Measurements from ENCODE around the gene ZDHHC17.

The ZDHHC17 gene

DNA sequence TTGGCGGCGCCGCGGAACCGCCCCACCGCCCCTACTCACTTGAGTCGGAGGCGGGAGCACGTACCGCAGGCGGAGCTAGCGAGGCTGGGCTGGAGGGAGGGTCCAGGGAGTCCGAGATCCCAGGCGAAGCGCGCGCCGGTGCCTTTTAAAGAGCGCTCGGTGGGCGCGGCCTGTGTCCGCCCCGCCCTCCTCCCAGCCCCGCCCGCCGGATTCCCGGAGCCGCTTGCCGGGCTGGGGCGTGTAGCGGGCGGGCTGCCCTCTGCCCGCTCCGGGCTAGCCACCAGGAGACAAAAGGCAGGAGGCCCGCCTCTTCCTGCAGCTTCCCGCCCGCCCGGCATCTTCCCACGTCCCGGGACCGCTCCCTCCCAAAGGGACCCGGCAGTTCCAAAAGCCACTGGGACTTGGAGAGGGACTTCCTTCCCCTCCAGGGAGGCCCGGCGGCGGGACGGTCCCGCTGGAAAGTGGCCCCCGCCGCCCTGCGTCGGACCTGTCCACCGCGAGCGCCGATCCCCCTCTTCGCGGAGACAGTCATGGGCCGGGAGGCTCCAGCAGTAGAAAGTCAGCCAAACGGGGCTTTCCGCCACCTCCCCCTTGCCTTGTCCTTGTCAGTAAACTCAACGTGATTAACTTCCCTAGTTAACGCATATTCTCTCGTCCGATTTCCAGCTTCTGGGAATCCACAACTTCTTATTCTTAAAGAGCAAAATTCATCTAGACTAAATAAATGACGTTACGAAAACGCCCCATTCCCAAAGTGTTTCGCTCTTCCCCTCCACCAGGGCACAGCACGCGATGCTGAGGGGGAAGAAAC is 115.2 kb downstream of the ZDHHC17 start, which contains the start of gene CSRP2:
TSS of gene CSRP2 (minus strand) at position 121 of the 811 bp plus-strand sequence. CDS start 12,759 bp downstream, outside the sequence.
- Histone ChIP-seq H3K9me3 (ENCODE audit: control insufficient read depth in 1 of 2, low read length in 2 of 2) (peaks cover 0 to 4% of the 10 kb centered on the region in 2 donors), H3K27ac (ENCODE audit: low read length) (peak within 1 kb of the TSS; percentile 82), H3K4me3 (ENCODE audit: low read depth in 1 of 2, low read length in 2 of 2) (peak within 1 kb of the TSS; percentile 78 to 80), H3K36me3 (ENCODE audit: control insufficient read depth in 1 of 2, insufficient read depth in 2 of 2, low read length in 2 of 2) (no peaks in the 10 kb centered on the region), H3K27me3 (ENCODE audit: low read depth, low read length) (no peaks in the 10 kb centered on the region), H3K4me1 (ENCODE audit: control insufficient read depth in 1 of 2, insufficient read depth in 2 of 2, low read length in 2 of 2) (no peaks in the 10 kb centered on the region)

DNA sequence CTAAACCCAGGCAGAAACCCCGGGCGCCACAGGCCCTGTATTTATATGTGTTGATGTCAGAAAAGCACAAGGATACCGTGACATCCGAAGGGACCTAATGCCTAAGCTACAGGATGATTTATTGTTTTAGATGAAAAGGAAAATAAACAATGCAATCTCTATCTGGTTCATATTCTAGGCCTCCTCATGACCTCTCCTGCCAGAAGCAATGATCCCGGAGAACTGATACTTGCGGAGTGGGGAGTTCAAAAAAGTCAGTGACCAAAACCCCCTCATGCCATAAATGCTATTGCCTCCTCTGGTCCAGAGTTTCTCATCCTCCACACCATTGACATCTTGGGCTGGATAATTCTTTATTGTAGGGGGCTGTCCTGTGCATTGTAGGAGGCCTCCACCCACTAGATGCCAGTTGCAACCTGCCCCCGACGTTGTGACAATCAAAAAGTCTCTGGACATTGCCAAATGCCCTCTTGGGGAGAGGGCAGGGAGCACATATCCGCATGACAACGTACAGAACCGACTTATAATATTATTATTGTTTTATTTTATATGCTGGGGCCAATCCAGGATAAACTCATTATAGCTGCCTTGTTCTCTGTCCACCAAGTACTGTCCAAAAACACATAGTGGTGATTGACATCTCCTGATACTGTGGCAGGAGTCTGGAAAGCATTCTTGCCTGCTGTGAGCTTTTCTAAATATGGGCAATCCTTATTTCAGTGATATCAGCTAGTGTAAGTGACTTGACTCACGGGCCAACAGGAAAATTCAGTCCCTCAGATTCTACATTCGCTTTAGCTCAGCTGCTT is 116.0 kb downstream of the ZDHHC17 start:
- no peaks in the 10 kb centered on the region for H3K27me3 ChIP-seq (ENCODE audit: low read depth, low read length)
- peak overlapping the region; percentile 78 for H3K4me3 ChIP-seq (ENCODE audit: low read depth in 1 of 2, low read length in 2 of 2)
- peaks cover 0 to 4% of the 10 kb centered on the region in 2 donors for H3K9me3 ChIP-seq (ENCODE audit: control insufficient read depth in 1 of 2, low read length in 2 of 2)
- no peaks in the 10 kb centered on the region for H3K4me1 ChIP-seq (ENCODE audit: control insufficient read depth in 1 of 2, insufficient read depth in 2 of 2, low read length in 2 of 2)
- H3K36me3 ChIP-seq (ENCODE audit: control insufficient read depth in 1 of 2, insufficient read depth in 2 of 2, low read length in 2 of 2), result no peaks in the 10 kb centered on the region
- peak overlapping the region; percentile 82 for H3K27ac ChIP-seq (ENCODE audit: low read length)

DNA sequence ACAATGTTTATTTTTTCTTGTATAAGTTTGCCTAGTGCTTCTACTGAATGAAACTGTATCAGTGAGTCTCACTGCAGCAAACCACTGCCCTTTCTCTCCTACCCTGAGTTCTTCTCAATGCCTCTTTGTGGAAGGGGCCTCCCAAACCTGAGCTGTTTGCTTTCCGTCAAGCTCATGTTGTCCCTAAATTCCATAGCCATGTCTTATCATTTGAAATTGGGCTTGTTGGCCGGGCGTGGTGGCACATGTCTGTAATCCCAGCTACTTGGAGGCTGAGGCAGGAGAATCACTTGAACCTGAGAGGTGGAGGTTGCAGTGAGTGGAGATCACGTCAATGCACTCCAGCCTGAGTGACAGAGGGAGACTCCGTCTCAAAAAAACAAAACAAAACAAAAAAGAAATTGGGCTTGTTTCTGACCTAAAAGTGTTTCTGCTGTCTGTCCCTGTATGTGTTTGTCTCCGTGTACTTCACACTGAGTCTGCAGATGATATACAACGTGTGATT is 116.7 kb downstream of the ZDHHC17 start:
- peaks cover 0 to 4% of the 10 kb centered on the region in 2 donors for H3K9me3 ChIP-seq (ENCODE audit: control insufficient read depth in 1 of 2, low read length in 2 of 2)
- no peak overlapping the region for H3K4me3 ChIP-seq (ENCODE audit: low read depth in 1 of 2, low read length in 2 of 2)
- no peaks in the 10 kb centered on the region for H3K27me3 ChIP-seq (ENCODE audit: low read depth, low read length)
- no peaks in the 10 kb centered on the region for H3K4me1 ChIP-seq (ENCODE audit: control insufficient read depth in 1 of 2, insufficient read depth in 2 of 2, low read length in 2 of 2)
- H3K27ac ChIP-seq (ENCODE audit: low read length), result no peak overlapping the region
- H3K36me3 ChIP-seq (ENCODE audit: control insufficient read depth in 1 of 2, insufficient read depth in 2 of 2, low read length in 2 of 2), result no peaks in the 10 kb centered on the region

DNA sequence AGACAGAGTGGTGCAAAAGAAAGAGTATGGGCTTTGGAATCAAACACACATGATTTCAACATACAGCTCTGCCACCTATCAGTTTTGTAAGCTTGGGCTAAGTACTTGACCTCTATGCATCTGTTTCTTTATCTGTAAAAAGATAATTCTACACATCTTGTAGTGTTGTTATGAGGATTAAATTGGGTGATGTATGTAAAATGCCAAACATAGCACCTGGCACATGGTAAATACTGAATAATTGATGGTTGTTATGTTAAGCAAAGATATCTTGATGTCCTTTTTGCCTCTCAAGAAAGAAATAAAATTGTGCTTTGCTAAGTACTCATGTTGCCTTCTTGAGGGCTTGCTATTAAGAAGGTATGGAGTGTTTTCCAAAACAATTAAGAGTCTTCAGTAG is 117.2 kb downstream of the ZDHHC17 start:
- Histone ChIP-seq H3K4me3 (ENCODE audit: low read depth in 1 of 2, low read length in 2 of 2) (no peak overlapping the region), H3K27me3 (ENCODE audit: low read depth, low read length) (no peaks in the 10 kb centered on the region), H3K36me3 (ENCODE audit: control insufficient read depth in 1 of 2, insufficient read depth in 2 of 2, low read length in 2 of 2) (no peaks in the 10 kb centered on the region), H3K27ac (ENCODE audit: low read length) (no peak overlapping the region), H3K9me3 (ENCODE audit: control insufficient read depth in 1 of 2, low read length in 2 of 2) (peaks cover 0 to 4% of the 10 kb centered on the region in 2 donors), H3K4me1 (ENCODE audit: control insufficient read depth in 1 of 2, insufficient read depth in 2 of 2, low read length in 2 of 2) (no peaks in the 10 kb centered on the region)

DNA sequence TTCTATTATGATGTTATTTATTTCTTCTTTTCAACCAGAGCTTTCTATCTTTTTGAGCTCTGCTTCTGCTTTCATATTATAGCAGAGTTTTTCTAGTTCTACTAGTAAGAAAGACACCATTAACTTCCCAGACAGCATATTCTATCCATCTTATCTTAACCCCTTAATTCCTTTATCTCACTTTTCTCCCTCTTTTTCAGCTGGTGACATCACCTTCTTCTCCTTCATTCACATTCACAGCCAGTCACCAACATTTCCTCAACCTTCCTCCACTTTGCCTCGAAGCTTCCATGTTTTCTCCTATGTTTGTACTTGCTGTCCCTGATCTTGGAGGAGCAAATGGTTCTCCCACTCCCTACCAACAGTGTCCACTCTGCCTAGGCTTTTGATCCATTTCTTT is 118.5 kb downstream of the ZDHHC17 start:
- Histone ChIP-seq H3K4me3 (ENCODE audit: low read depth in 1 of 2, low read length in 2 of 2) (no peak overlapping the region), H3K36me3 (ENCODE audit: control insufficient read depth in 1 of 2, insufficient read depth in 2 of 2, low read length in 2 of 2) (no peaks in the 10 kb centered on the region), H3K27me3 (ENCODE audit: low read depth, low read length) (no peaks in the 10 kb centered on the region), H3K4me1 (ENCODE audit: control insufficient read depth in 1 of 2, insufficient read depth in 2 of 2, low read length in 2 of 2) (no peaks in the 10 kb centered on the region), H3K27ac (ENCODE audit: low read length) (no peak overlapping the region), H3K9me3 (ENCODE audit: control insufficient read depth in 1 of 2, low read length in 2 of 2) (peaks cover 0 to 4% of the 10 kb centered on the region in 2 donors)

DNA sequence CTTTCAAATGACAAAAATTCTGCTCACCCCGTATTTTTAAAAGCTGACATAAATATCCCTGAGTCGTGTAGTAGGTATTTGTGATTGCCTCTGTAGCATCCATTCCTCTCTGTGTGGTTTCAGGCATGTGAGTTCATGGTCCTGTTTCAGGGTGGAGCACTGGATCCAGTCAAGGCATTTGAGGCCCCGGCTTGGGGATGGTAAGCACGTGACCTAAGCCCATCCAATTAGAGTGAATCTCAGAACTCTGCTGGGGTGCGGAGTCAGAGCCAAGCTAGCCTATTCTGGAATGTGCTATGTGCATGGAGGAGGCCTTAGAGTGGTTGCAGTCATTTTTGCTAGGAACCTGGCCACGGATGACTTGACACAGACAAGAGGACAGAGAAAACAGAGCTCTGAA is 119.2 kb downstream of the ZDHHC17 start:
- no peaks in the 10 kb centered on the region for H3K27me3 ChIP-seq (ENCODE audit: low read depth, low read length)

DNA sequence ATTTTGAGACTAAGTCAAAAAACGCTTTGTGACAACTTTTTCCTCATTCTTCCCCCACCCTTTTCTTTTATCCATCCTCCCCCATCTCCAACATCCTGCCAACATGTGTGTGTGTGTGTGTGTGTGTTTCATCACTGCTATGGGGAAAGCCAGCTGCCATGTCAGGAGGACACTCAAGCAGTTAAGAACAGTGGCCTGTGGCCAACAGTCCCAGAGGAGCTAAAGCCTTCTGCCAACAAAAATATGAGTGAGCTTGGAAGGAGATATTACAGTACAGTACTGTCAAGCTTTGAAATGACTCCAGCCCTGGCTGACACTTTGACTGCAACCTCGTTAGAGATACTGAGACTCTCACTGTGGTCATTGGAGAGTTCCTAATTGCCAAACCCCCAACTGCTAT is 119.9 kb downstream of the ZDHHC17 start:
- no peak overlapping the region for H3K4me3 ChIP-seq (ENCODE audit: low read depth in 1 of 2, low read length in 2 of 2)
- H3K4me1 ChIP-seq (ENCODE audit: control insufficient read depth in 1 of 2, insufficient read depth in 2 of 2, low read length in 2 of 2), result no peaks in the 10 kb centered on the region
- no peaks in the 10 kb centered on the region for H3K36me3 ChIP-seq (ENCODE audit: control insufficient read depth in 1 of 2, insufficient read depth in 2 of 2, low read length in 2 of 2)
- H3K9me3 ChIP-seq (ENCODE audit: control insufficient read depth in 1 of 2, low read length in 2 of 2), result peaks cover 0 to 4% of the 10 kb centered on the region in 2 donors
- no peak overlapping the region for H3K27ac ChIP-seq (ENCODE audit: low read length)
- H3K27me3 ChIP-seq (ENCODE audit: low read depth, low read length), result no peaks in the 10 kb centered on the region

More for the DNA sequence above, 119.2 kb downstream of the ZDHHC17 start:
- Histone ChIP-seq H3K36me3 (ENCODE audit: control insufficient read depth in 1 of 2, insufficient read depth in 2 of 2, low read length in 2 of 2) (no peaks in the 10 kb centered on the region), H3K4me3 (ENCODE audit: low read depth in 1 of 2, low read length in 2 of 2) (no peak overlapping the region), H3K4me1 (ENCODE audit: control insufficient read depth in 1 of 2, insufficient read depth in 2 of 2, low read length in 2 of 2) (no peaks in the 10 kb centered on the region), H3K27ac (ENCODE audit: low read length) (no peak overlapping the region), H3K9me3 (ENCODE audit: control insufficient read depth in 1 of 2, low read length in 2 of 2) (peaks cover 0 to 4% of the 10 kb centered on the region in 2 donors)

DNA sequence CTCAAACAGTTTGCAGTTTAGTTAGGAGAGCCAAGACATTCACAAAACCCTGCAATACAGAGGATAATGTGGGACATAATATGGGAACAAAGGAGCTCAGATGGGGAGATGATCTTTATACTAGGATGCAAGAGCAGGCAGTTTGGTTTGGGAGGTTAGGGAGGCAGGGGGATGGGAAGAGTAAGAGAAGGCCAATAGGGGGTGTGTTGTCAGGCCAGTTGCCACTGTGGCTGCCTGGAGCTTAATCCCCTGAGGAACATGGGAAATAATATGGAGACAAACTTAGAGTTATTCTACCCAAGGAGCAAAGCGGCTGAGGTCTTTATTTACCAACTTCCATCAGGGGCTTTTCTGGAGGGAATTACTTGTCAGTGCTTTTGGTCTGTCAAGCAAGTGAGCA is 124.9 kb downstream of the ZDHHC17 start:
- H3K4me1 ChIP-seq (ENCODE audit: control insufficient read depth in 1 of 2, insufficient read depth in 2 of 2, low read length in 2 of 2), result no peaks in the 10 kb centered on the region
- H3K9me3 ChIP-seq (ENCODE audit: control insufficient read depth in 1 of 2, low read length in 2 of 2), result peaks cover 0 to 1% of the 10 kb centered on the region in 2 donors
- H3K4me3 ChIP-seq (ENCODE audit: low read depth in 1 of 2, low read length in 2 of 2), result no peak overlapping the region
- H3K27me3 ChIP-seq (ENCODE audit: low read depth, low read length), result no peaks in the 10 kb centered on the region
- no peaks in the 10 kb centered on the region for H3K36me3 ChIP-seq (ENCODE audit: control insufficient read depth in 1 of 2, insufficient read depth in 2 of 2, low read length in 2 of 2)
- no peak overlapping the region for H3K27ac ChIP-seq (ENCODE audit: low read length)

DNA sequence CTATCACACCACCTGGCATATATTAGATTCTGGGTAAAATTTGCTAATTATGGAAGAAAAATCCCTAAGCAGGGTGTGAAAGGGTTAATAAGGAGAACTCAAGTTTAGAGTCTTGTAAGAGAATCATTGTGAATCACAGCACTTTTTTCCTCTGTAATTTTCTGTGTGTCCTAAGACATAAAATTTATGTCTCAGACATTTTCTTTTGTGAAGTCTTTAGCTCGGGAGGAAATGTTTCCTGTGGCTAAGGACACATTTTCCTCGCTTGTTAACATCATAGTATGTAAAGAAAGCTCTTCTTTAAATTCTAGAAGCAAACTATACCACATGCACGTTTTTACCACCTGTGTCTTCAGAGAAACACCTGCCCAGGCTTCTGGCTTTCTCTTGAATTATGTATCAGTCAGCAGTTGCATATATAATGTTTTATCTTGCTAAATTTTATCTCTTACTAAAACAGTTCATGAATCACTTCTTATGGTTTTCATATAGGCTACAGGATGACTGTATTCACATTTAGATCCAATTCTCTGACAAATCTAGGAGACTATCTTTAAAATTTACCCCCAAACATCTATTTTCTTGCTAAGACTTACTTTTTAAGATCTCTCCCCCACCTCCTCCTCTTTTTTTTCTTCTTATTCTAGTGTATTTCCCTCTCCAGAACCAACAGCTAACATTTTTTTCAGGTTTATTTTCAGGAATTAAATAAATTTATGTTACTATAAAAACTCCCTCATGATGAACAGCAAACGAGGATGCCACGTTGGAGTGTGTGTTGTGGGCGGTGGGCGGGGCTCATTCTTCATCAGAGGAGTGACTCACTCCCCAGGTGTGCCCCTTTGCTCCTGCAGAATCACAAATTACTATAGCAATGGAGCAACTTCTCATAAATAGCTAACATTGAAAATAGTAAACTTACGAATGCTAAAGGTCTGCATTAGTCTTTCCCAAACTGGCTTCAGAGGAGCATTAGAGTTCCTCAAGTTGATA is 126.5 kb downstream of the ZDHHC17 start:
- Histone ChIP-seq H3K27ac (ENCODE audit: low read length) (no peak overlapping the region), H3K4me1 (ENCODE audit: control insufficient read depth in 1 of 2, insufficient read depth in 2 of 2, low read length in 2 of 2) (no peaks in the 10 kb centered on the region), H3K9me3 (ENCODE audit: control insufficient read depth in 1 of 2, low read length in 2 of 2) (peaks cover 0 to 6% of the 10 kb centered on the region in 2 donors), H3K27me3 (ENCODE audit: low read depth, low read length) (no peaks in the 10 kb centered on the region), H3K36me3 (ENCODE audit: control insufficient read depth in 1 of 2, insufficient read depth in 2 of 2, low read length in 2 of 2) (no peaks in the 10 kb centered on the region), H3K4me3 (ENCODE audit: low read depth in 1 of 2, low read length in 2 of 2) (no peak overlapping the region)

DNA sequence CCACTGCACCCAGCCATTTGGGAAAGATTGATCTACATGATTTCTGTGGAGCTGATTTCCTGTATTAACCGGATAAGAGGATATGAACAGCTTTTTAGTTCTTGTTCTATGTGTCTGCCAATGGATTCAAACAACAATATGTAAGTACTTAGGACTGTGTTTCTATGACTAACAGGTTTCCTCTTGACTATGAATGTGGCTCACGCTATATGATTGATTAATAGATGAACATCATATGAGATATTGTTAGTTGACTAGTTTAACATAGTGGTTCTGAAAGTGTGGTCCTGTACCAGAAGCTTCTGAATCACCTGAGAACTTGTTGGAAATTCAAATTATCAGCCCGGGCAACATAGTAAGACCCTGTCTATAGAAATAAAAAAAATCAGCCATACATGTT is 127.7 kb downstream of the ZDHHC17 start:
- Histone ChIP-seq H3K27me3 (ENCODE audit: low read depth, low read length) (no peaks in the 10 kb centered on the region), H3K4me1 (ENCODE audit: control insufficient read depth in 1 of 2, insufficient read depth in 2 of 2, low read length in 2 of 2) (no peaks in the 10 kb centered on the region), H3K9me3 (ENCODE audit: control insufficient read depth in 1 of 2, low read length in 2 of 2) (peaks cover 0 to 6% of the 10 kb centered on the region in 2 donors), H3K36me3 (ENCODE audit: control insufficient read depth in 1 of 2, insufficient read depth in 2 of 2, low read length in 2 of 2) (no peaks in the 10 kb centered on the region), H3K27ac (ENCODE audit: low read length) (no peak overlapping the region), H3K4me3 (ENCODE audit: low read depth in 1 of 2, low read length in 2 of 2) (no peak overlapping the region)
